ENCODE results near the gene PHLDB3.
A peak's percentile ranks its signal among the peaks of the same experiment; 100 is the strongest.

PHLDB3 gene

GRCh38 chr19:43435775-43436174 is 68.8 kb downstream of the PHLDB3 start:
- no peak for DNase-seq
- Histone ChIP-seq H3K27me3 (replicated peaks) (no peaks in the 10 kb centered on the region), H3K36me3 (replicated peaks) (no peaks in the 10 kb centered on the region), H3K4me3 (ENCODE audit: low read depth, low read length) (no peak overlapping the region), H3K27ac (no peak overlapping the region)
- TF ChIP-seq, protein P1, sequence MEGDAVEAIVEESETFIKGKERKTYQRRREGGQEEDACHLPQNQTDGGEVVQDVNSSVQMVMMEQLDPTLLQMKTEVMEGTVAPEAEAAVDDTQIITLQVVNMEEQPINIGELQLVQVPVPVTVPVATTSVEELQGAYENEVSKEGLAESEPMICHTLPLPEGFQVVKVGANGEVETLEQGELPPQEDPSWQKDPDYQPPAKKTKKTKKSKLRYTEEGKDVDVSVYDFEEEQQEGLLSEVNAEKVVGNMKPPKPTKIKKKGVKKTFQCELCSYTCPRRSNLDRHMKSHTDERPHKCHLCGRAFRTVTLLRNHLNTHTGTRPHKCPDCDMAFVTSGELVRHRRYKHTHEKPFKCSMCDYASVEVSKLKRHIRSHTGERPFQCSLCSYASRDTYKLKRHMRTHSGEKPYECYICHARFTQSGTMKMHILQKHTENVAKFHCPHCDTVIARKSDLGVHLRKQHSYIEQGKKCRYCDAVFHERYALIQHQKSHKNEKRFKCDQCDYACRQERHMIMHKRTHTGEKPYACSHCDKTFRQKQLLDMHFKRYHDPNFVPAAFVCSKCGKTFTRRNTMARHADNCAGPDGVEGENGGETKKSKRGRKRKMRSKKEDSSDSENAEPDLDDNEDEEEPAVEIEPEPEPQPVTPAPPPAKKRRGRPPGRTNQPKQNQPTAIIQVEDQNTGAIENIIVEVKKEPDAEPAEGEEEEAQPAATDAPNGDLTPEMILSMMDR (IDR thresholded peaks at IDR 0.05; ENCODE audit: low read depth, low read length, missing control alignments), result no peak
- in situ Hi-C loops (cut with HindIII; ENCODE audit: low pct_ligation_motif_present, low sequenced_read_pairs), result no loop called here

GRCh38 chr19:43433689-43434088 is 70.9 kb downstream of the PHLDB3 start:
- DNase-seq, result no peak
- H3K27ac ChIP-seq, result no peak overlapping the region
- in situ Hi-C loops (cut with HindIII; ENCODE audit: low pct_ligation_motif_present, low sequenced_read_pairs), result no loop called here

DNA sequence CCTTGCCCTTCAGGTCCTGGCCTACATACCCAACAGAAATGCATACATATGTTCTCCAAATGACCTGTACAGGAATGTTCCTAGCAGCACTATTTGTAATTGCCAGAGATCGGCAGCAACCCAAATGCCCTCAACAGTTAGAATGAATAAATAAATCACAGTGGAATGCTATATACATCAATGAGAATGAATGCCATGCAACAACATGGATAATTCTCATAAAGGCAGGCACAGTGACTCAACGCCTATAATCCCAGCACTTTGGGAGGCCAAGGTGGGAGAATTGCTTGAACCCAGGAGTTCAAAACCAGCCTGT is 71.2 kb downstream of the PHLDB3 start:
- H3K36me3 ChIP-seq (replicated peaks), result no peaks in the 10 kb centered on the region
- DNase-seq, result no peak
- H3K27ac ChIP-seq, result no peak overlapping the region
- TF ChIP-seq, protein P1 (IDR thresholded peaks at IDR 0.05; ENCODE audit: low read depth, low read length, missing control alignments), result no peak
- in situ Hi-C loops (cut with HindIII; ENCODE audit: low pct_ligation_motif_present, low sequenced_read_pairs), result no loop called here
- H3K4me3 ChIP-seq (ENCODE audit: low read depth, low read length), result no peak overlapping the region
- no peaks in the 10 kb centered on the region for H3K27me3 ChIP-seq (replicated peaks)

More at GRCh38 chr19:43433689-43434088, 70.9 kb downstream of the PHLDB3 start:
- Histone ChIP-seq H3K4me3 (ENCODE audit: low read depth, low read length) (no peak overlapping the region), H3K27me3 (replicated peaks) (no peaks in the 10 kb centered on the region), H3K36me3 (replicated peaks) (no peaks in the 10 kb centered on the region)
- TF ChIP-seq, protein P1 (IDR thresholded peaks at IDR 0.05; ENCODE audit: low read depth, low read length, missing control alignments), result no peak

DNA sequence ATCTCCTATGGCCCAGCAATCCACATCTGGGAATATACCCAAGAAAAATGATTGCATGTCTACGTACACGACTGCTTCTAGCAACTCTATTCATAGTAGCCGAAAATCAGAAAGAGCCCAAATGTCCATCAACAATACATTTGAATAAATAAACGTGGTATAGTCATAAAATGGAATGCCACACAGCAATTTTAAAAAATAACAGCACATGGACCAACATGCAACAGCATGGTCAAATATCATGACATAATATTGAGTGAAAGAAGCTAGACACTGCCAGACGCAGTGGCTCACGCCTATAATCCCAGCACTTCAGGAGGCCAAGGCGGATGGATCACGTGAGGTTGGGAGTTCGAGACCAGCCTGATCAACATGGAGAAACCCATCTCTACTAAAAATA is 73.6 kb downstream of the PHLDB3 start:
- Histone ChIP-seq H3K4me3 (ENCODE audit: low read depth, low read length) (no peak overlapping the region), H3K36me3 (replicated peaks) (no peaks in the 10 kb centered on the region), H3K27ac (no peak overlapping the region), H3K27me3 (replicated peaks) (no peaks in the 10 kb centered on the region)
- DNase-seq, result no peak
- in situ Hi-C loops (cut with HindIII; ENCODE audit: low pct_ligation_motif_present, low sequenced_read_pairs), result no loop called here
- TF ChIP-seq, protein P1 (IDR thresholded peaks at IDR 0.05; ENCODE audit: low read depth, low read length, missing control alignments), result no peak

DNA sequence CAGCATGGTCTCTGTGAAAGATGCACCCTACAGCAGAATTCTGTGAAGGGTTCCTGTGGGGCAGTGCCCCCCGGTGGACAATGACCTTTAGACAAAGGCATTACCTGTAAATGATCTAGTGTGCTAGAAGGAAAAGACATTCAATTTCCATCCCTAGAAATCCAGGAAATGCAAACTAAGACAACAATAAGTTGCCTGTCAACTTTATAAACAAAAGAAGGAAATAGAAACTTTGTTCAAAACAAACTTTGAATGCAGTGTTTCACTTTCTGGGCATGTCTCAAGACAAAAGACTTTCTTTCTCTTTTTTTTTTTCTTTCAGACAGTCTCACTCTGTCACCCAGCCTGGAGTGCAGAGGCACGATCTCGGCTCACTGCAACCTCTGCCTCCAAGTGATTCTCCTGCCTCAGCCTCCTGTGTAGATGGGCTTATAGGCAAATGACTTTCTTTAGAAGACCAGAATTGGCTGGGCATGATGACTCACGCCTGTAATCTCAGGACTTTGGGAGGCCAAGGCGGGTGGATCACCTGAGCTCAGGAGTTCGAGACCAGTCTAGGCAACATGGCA is 74.3 kb downstream of the PHLDB3 start:
- Histone ChIP-seq H3K4me3 (ENCODE audit: low read depth, low read length) (no peak overlapping the region), H3K27ac (no peak overlapping the region), H3K36me3 (replicated peaks) (no peaks in the 10 kb centered on the region), H3K27me3 (replicated peaks) (no peaks in the 10 kb centered on the region)
- in situ Hi-C loops (cut with HindIII; ENCODE audit: low pct_ligation_motif_present, low sequenced_read_pairs), result no loop called here
- DNase-seq, result no peak
- TF ChIP-seq, protein P1 (IDR thresholded peaks at IDR 0.05; ENCODE audit: low read depth, low read length, missing control alignments), result peak; percentile 21

- no peaks in the 10 kb centered on the region for H3K27me3 ChIP-seq (replicated peaks)
- no peak overlapping the region for H3K27ac ChIP-seq
- in situ Hi-C loops (cut with HindIII; ENCODE audit: low pct_ligation_motif_present, low sequenced_read_pairs), result no loop called here
- no peaks in the 10 kb centered on the region for H3K36me3 ChIP-seq (replicated peaks)
- DNase-seq, result no peak
- TF ChIP-seq, protein P1 (IDR thresholded peaks at IDR 0.05; ENCODE audit: low read depth, low read length, missing control alignments), result no peak
- no peak overlapping the region for H3K4me3 ChIP-seq (ENCODE audit: low read depth, low read length)
Measured at GRCh38 chr19:43429395-43429794, 75.2 kb downstream of the PHLDB3 start.
